H1 (cell line): ENCODE data around the gene LMNA. TPM values are rescaled to one million over a fixed set of nuclear protein-coding genes. Genes with fewer than 3 reads are reported as not detected.

Experiments used
- CTCF ChIA-PET: fragments of 300-600 bp; sonication (Branson Sonifier 250); formaldehyde crosslinking; loops from one replicate; lab custom pipeline; 2021; ENCODE audit not compliant: partially characterized antibody; lab: Charles Lee
- POLR2A ChIA-PET: fragments of 300-600 bp; sonication (Branson Sonifier 250); formaldehyde crosslinking; loops from one replicate; lab custom pipeline; 2021; ENCODE audit warnings: inconsistent platforms; ENCODE audit not compliant: partially characterized antibody; lab: Charles Lee
- DNase-seq, 2 experiments: peaks; one replicate each; pipeline versions ENCODE4 v3.0.0 to v3.0.0-alpha.2; 2010 to 2022; ENCODE audit warnings: low spot score in 2 of 2, low read depth in 1 of 2, mixed read lengths in 1 of 2
- FAIRE-seq: peaks from 2 replicates; lab custom pipeline; 2011; peaks lifted over from hg19 to GRCh38; lab: Jason Lieb, UNC
- H2AFZ ChIP-seq: 2 replicates; pipeline ENCODE4 v1.8.1; 2012; ENCODE audit warnings: low read length, inconsistent platforms
- H2AK5ac ChIP-seq: 2 replicates; pipeline ENCODE4 v1.6.1; 2013; ENCODE audit warnings: low read depth, low read length
- H2BK120ac ChIP-seq: replicated peaks from 2 replicates; pipeline ENCODE3; 2013; ENCODE audit warnings: low read depth, low read length, inconsistent platforms
- H2BK12ac ChIP-seq: 2 replicates; pipeline ENCODE4 v1.6.1; 2013; ENCODE audit warnings: low read depth, low read length
- H2BK15ac ChIP-seq: 2 replicates; pipeline ENCODE4 v1.6.1; 2013; ENCODE audit warnings: low read length
- H2BK20ac ChIP-seq: 2 replicates; pipeline ENCODE4 v1.6.1; 2013; ENCODE audit warnings: low read length
- H2BK5ac ChIP-seq: 2 replicates; pipeline ENCODE4 v1.6.1; 2013; ENCODE audit warnings: low read depth, low read length
- H3K14ac ChIP-seq: 2 replicates; pipeline ENCODE4 v1.6.1; 2013; ENCODE audit warnings: inconsistent platforms; ENCODE audit not compliant: insufficient read length
- H3K18ac ChIP-seq: 2 replicates; pipeline ENCODE4 v1.6.1; 2013; ENCODE audit warnings: low read length; ENCODE audit errors: extremely low read depth
- H3K23ac ChIP-seq: 2 replicates; pipeline ENCODE4 v1.6.1; 2013; ENCODE audit warnings: inconsistent platforms; ENCODE audit not compliant: insufficient read length
- H3K23me2 ChIP-seq: 2 replicates; pipeline ENCODE4 v1.6.1; 2013; ENCODE audit warnings: low read depth, low read length
- H3K27ac ChIP-seq: 2 replicates; pipeline ENCODE4 v1.6.1; 2011; ENCODE audit warnings: low read depth, low read length, inconsistent platforms
- H3K27me3 ChIP-seq, 4 experiments: replicated peaks in 1 of 4; 1 replicate in 1 of 4; 2 replicates in 3 of 4; pipeline versions ENCODE4 v1.6.1 to v1.8.1; 2011 to 2013; ENCODE audit warnings: low read length in 3 of 4, mild to moderate bottlenecking in 3 of 4, inconsistent platforms in 2 of 4, mixed read lengths in 2 of 4, moderate library complexity in 1 of 4; ENCODE audit not compliant: control insufficient read depth in 3 of 4, insufficient read depth in 3 of 4; ENCODE audit errors: extremely low read depth in 1 of 4
- H3K36me3 ChIP-seq, 4 experiments: 2 replicates each; pipeline versions ENCODE4 v1.6.1 to v1.8.1; 2011 to 2013; ENCODE audit warnings: mild to moderate bottlenecking in 4 of 4, low read length in 3 of 4, moderate library complexity in 2 of 4, control low read depth in 1 of 4, inconsistent platforms in 1 of 4; ENCODE audit not compliant: insufficient read depth in 4 of 4, control insufficient read depth in 2 of 4
- H3K4ac ChIP-seq: replicated peaks from 2 replicates; pipeline ENCODE3; 2013; ENCODE audit warnings: low read length, low read depth, mixed read lengths, inconsistent platforms; ENCODE audit not compliant: insufficient read length
- H3K4me1 ChIP-seq, 4 experiments: replicated peaks in 1 of 4; 1 replicate in 1 of 4; 2 replicates in 3 of 4; pipeline versions ENCODE4 v1.6.1 to v1.8.1; 2011 to 2013; ENCODE audit warnings: low read length in 3 of 4, inconsistent platforms in 2 of 4, mixed read lengths in 1 of 4; ENCODE audit not compliant: insufficient read depth in 4 of 4, control insufficient read depth in 3 of 4
- H3K4me2 ChIP-seq, 2 experiments: 2 replicates each; pipeline versions ENCODE4 v1.6.1 to v1.8.1; 2011 to 2013; ENCODE audit warnings: low read depth in 2 of 2, low read length in 2 of 2, control low read depth in 1 of 2, inconsistent platforms in 1 of 2, mild to moderate bottlenecking in 1 of 2; ENCODE audit not compliant: insufficient read depth in 1 of 2
- H3K4me3 ChIP-seq, 4 experiments: fragments of 200-600, 300-600 bp in 1 of 4; sonication (generic), shearing (Covaris generic), sonication (Bioruptor Twin) in 1 of 4; 2 replicates each; pipeline versions ENCODE4 v1.5.1 to v1.8.1; 2011 to 2016; ENCODE audit warnings: low read length in 4 of 4, low read depth in 3 of 4, control low read depth in 2 of 4, inconsistent platforms in 2 of 4, mild to moderate bottlenecking in 2 of 4, mixed read lengths in 1 of 4, moderate library complexity in 1 of 4; ENCODE audit not compliant: insufficient read depth in 2 of 4; ENCODE audit errors: extremely low read depth in 1 of 4
- H3K56ac ChIP-seq: replicated peaks from 2 replicates; pipeline ENCODE3; 2013; ENCODE audit warnings: low read depth, mild to moderate bottlenecking, mixed read lengths, low read length, inconsistent platforms; ENCODE audit not compliant: insufficient read length
- H3K79me1 ChIP-seq: 2 replicates; pipeline ENCODE4 v1.6.1; 2013; ENCODE audit warnings: low read depth, low read length, control low read depth
- H3K79me2 ChIP-seq, 2 experiments: 2 replicates each; pipeline versions ENCODE4 v1.6.1 to v1.8.1; 2012 to 2013; ENCODE audit warnings: low read length in 2 of 2, mild to moderate bottlenecking in 2 of 2, inconsistent platforms in 1 of 2; ENCODE audit not compliant: insufficient read depth in 2 of 2, control insufficient read depth in 1 of 2
- H3K9ac ChIP-seq, 4 experiments: replicated peaks in 1 of 4; 1 replicate in 1 of 4; 2 replicates in 3 of 4; pipeline versions ENCODE4 v1.6.1 to v1.8.1; 2011 to 2013; ENCODE audit warnings: low read depth in 3 of 4, low read length in 3 of 4, control low read depth in 2 of 4, mild to moderate bottlenecking in 2 of 4, moderate library complexity in 2 of 4, inconsistent platforms in 1 of 4; ENCODE audit errors: extremely low read depth in 1 of 4
- H3K9me3 ChIP-seq, 2 experiments: 2 replicates each; pipeline versions ENCODE4 v1.6.1 to v1.8.1; 2012 to 2013; ENCODE audit warnings: mild to moderate bottlenecking in 2 of 2, moderate library complexity in 2 of 2, control low read depth in 1 of 2, inconsistent platforms in 1 of 2, low read depth in 1 of 2, low read length in 1 of 2, mixed read lengths in 1 of 2; ENCODE audit not compliant: insufficient read depth in 2 of 2
- H4K20me1 ChIP-seq, 2 experiments: replicated peaks in 1 of 2; 2 replicates each; pipeline versions ENCODE3 to v1.8.1; 2011 to 2013; ENCODE audit warnings: inconsistent platforms in 2 of 2, low read length in 2 of 2, mild to moderate bottlenecking in 1 of 2; ENCODE audit not compliant: insufficient read depth in 2 of 2, control insufficient read depth in 1 of 2
- H4K5ac ChIP-seq: 2 replicates; pipeline ENCODE4 v1.6.1; 2013; ENCODE audit warnings: low read length, low read depth, mixed read lengths, inconsistent platforms; ENCODE audit not compliant: insufficient read length
- H4K8ac ChIP-seq: 2 replicates; pipeline ENCODE4 v1.8.0; 2013; ENCODE audit warnings: mild to moderate bottlenecking, moderate library complexity, low read length, inconsistent platforms; ENCODE audit not compliant: insufficient read depth; ENCODE audit errors: extremely low read depth
- H4K91ac ChIP-seq: replicated peaks from 2 replicates; pipeline ENCODE3; 2013; ENCODE audit warnings: low read length, mixed read lengths, inconsistent platforms; ENCODE audit not compliant: insufficient read length
- EGR1 ChIP-seq: IDR thresholded peaks from 2 replicates; pipeline ENCODE4 v1.6.1; 2011; ENCODE audit warnings: low read depth, low read length, borderline replicate concordance
- EZH2 ChIP-seq: fragments of 200-600 bp; sonication (generic); IDR thresholded peaks from 2 replicates; pipeline ENCODE4 v1.7.1; 2012; ENCODE audit warnings: low read depth, mild to moderate bottlenecking, moderate library complexity, low read length, inconsistent platforms; ENCODE audit not compliant: severe bottlenecking
- FOSL1 ChIP-seq: IDR thresholded peaks from 2 replicates; pipeline ENCODE4 v1.6.1; 2011; ENCODE audit warnings: mild to moderate bottlenecking, low read depth, low read length, moderate library complexity; ENCODE audit not compliant: insufficient read depth
- JUND ChIP-seq: IDR thresholded peaks from 2 replicates; pipeline ENCODE4 v1.6.1; 2011; ENCODE audit warnings: mild to moderate bottlenecking, improper control_type of control experiment, low read length
- SRF ChIP-seq: IDR thresholded peaks from 2 replicates; pipeline ENCODE4 v1.6.1; 2011; ENCODE audit warnings: mild to moderate bottlenecking, low read depth, low read length, moderate library complexity
- WGBS, 2 experiments: shearing (Covaris generic) in 1 of 2; methylation state at CpG; one replicate each; pipeline versions ENCODE4 v1.1.6 to v1.1.7; 2013 to 2015; ENCODE audit warnings: low lambda C conversion rate in 2 of 2, mixed read lengths in 2 of 2, inconsistent platforms in 1 of 2, low coverage in 1 of 2, missing lambda C conversion rate in 1 of 2; ENCODE audit not compliant: insufficient replicate concordance in 2 of 2, insufficient coverage in 1 of 2, insufficient read length in 1 of 2; ENCODE audit errors: extremely low coverage in 1 of 2, missing lambda C conversion rate in 1 of 2; 5-methylcytosine and 5-hydroxymethylcytosine counted together
- polyA plus RNA-seq, 7 experiments: library from polyadenylated mRNA; depleted of rRNA in 3 of 7; stranded (reverse) in 5 of 7; unstranded in 2 of 7; fragments of >200 nt in 5 of 7; fragments of 200-250 nt in 2 of 7; gene quantifications; 1 replicate in 5 of 7; 2 replicates in 1 of 7; 4 replicates in 1 of 7; pipeline versions ENCODE4 v1.2.1 to v1.2.3, GENCODE V29; 2011 to 2013; ENCODE audit warnings: missing spikeins in 2 of 7, mixed read lengths in 2 of 7
- total RNA-seq: library from RNA; stranded (reverse); fragmentation: NEBNext Ultra II Directional; extraction: Animal tissue kit (Norgen Biotek cat#: 25700); gene quantifications from 2 replicates; pipeline ENCODE4 v1.2.1, GENCODE V29; 2021

The LMNA gene
- total and polyA plus RNA-seq, 2 of the 8 experiments (the other 6 are each of a cell fraction or from before 2014, with no cell fraction given) = 25.8 to 46.8 TPM

- no peak overlapping the region for H4K91ac ChIP-seq
- no peak overlapping the region for H3K23ac ChIP-seq
- no peak overlapping the region for H3K4me3 ChIP-seq
- CTCF ChIA-PET = interaction anchor here (6.7 to 29.5 kb wide), 3 partner anchors 12 to 24 kb away, joined by 68 to 1994 read pairs (median 171); partner anchors contain the start of genes LMNA and MEX3A
- peaks cover 4% of the 10 kb centered on the region; the same call in 1 of the 2 replicates for H3K79me1 ChIP-seq
- no peak overlapping the region for H2BK5ac ChIP-seq
- H3K4ac ChIP-seq = no peak overlapping the region
- WGBS, 2 experiments = 83% methylated on average over 3 of the region's 3 CpGs; no CpG with 5 or more reads in 1 of the 2 experiments
- 0 out of 2 replicates have a peak overlapping the region, but pooled peaks have one; percentile 61 for H2BK15ac ChIP-seq
- POLR2A ChIA-PET = interaction anchor here (1.1 to 29.6 kb wide), 7 partner anchors 11 to 132 kb away, joined by 3 to 763 read pairs (median 9); partner anchors contain the start of genes LMNA and MEX3A
- H4K5ac ChIP-seq = no peak overlapping the region
- no peak overlapping the region for H2BK120ac ChIP-seq
- TF ChIP-seq EZH2 (no peak), FOSL1 (no peak), EGR1 (no peak), JUND (no peak), SRF (no peak)
- TF ChIP-seq, all 59 proteins: peak for 0
- Histone ChIP-seq H3K9me3 (no peaks in the 10 kb centered on the region), H4K8ac (no peak overlapping the region), H3K4me2 (no peak overlapping the region; a peak in 1 of 4 replicates), H3K27me3 (no peaks in the 10 kb centered on the region), H3K18ac (no peak overlapping the region), H4K20me1 (peaks cover 0 to 4% of the 10 kb centered on the region in 2 experiments), H3K27ac (no peak overlapping the region), H3K4me1 (peaks cover 10 to 34% (median 30%) of the 10 kb centered on the region in 4 experiments), H3K23me2 (peaks cover 7% of the 10 kb centered on the region; the same call in 1 of the 2 replicates), H3K56ac (no peak overlapping the region), H3K9ac (no peak overlapping the region), H3K79me2 (no peaks in the 10 kb centered on the region), H2AFZ (no peak overlapping the region), H3K36me3 (no peaks in the 10 kb centered on the region), H2AK5ac (no peak overlapping the region), H2BK20ac (no peak overlapping the region), H3K14ac (no peak overlapping the region), H2BK12ac (no peak overlapping the region)
- FAIRE-seq (no peak), DNase-seq (no peak)
These were observed 6.5 kb upstream of the LMNA start for GRCh38 chr1:156108057-156108456.
